Measurements from ENCODE around the gene UPK1A. TPM values are rescaled to one million over a fixed set of nuclear protein-coding genes. Genes with fewer than 3 reads are reported as not detected.

Gene UPK1A
- total and polyA plus RNA-seq, 9 of the 15 experiments (the other 6 are each of a cell fraction or from before 2014, with no cell fraction given), result 0.06 to 0.13 TPM; not detected in 7

GRCh38 chr19:35716801-35717664 is 50.7 kb downstream of the UPK1A start (continued):
- TF ChIP-seq ZNF407 (IDR thresholded peaks at IDR 0.05; ENCODE audit: low read depth) (peak; percentile 72), ZNF717 (CRISPR knock-in tag; IDR thresholded peaks at IDR 0.05) (no peak), MAFF (IDR thresholded peaks at IDR 0.05; ENCODE audit: low read length) (no peak), RNF219 (CRISPR knock-in tag; IDR thresholded peaks at IDR 0.05) (0 out of 2 replicates have a peak, but pooled peaks have one; percentile 50), NBN (IDR thresholded peaks at IDR 0.05; ENCODE audit: low read depth) (0 out of 2 replicates have a peak, but pooled peaks have one; percentile 25), GATA2 (CRISPR knock-in tag; IDR thresholded peaks at IDR 0.05) (no peak), ZNF197 (CRISPR knock-in tag; IDR thresholded peaks at IDR 0.05; ENCODE audit: low read depth) (peak; percentile 78; the same call in 1 of the 2 replicates), ZNF184 (CRISPR knock-in tag; IDR thresholded peaks at IDR 0.05) (no peak), VEZF1 (CRISPR knock-in tag; IDR thresholded peaks at IDR 0.05) (no peak), PTBP1 (IDR thresholded peaks at IDR 0.05; ENCODE audit: low read depth, low read length) (no peak), ZNF431 (CRISPR knock-in tag; IDR thresholded peaks at IDR 0.05) (0 out of 2 replicates have a peak, but pooled peaks have one; percentile 35), SMAD2 (IDR thresholded peaks at IDR 0.05; ENCODE audit: low read depth, low read length) (no peak), FUS (optimal IDR thresholded peaks at IDR 0.05; ENCODE audit: low read depth, low read length) (no peak), SIX5 (IDR thresholded peaks at IDR 0.05; ENCODE audit: borderline replicate concordance in 1 of 2, insufficient read depth in 1 of 2, low read depth in 1 of 2, low read length in 2 of 2) (peak; percentile 94), SMARCA4 (IDR thresholded peaks at IDR 0.05) (peak; percentile 60)

Measured in K562 (cell line).